DND-41 (cell line): ENCODE results near the gene MYRIP.

Source experiments
- ATAC-seq: fragments of 200-7000 bp; cut with Tn5 transposase; 3 replicates; pipeline ENCODE4 v1.9.1; 2021; ENCODE audit warnings: low read depth; ENCODE audit not compliant: insufficient read depth
- DNase-seq: peaks from one replicate; pipeline ENCODE4 v3.0.0-alpha.2; 2020
- H2AFZ ChIP-seq: 2 replicates; pipeline ENCODE4 v1.6.0; 2012; ENCODE audit warnings: low read depth, low read length
- H3K27ac ChIP-seq: 2 replicates; pipeline ENCODE4 v1.5.1; 2012; ENCODE audit warnings: low read length, inconsistent platforms
- H3K27me3 ChIP-seq: fragments of 200-600 bp; sonication (generic); 2 replicates; pipeline ENCODE4 v1.6.0; 2012; ENCODE audit warnings: low read length, mild to moderate bottlenecking, inconsistent platforms; ENCODE audit not compliant: insufficient read depth, poor library complexity
- H3K36me3 ChIP-seq: 2 replicates; pipeline ENCODE4 v1.5.1; 2012; ENCODE audit warnings: low read length, inconsistent platforms; ENCODE audit not compliant: insufficient read depth
- H3K4me1 ChIP-seq: 2 replicates; pipeline ENCODE4 v1.5.1; 2012; ENCODE audit warnings: mild to moderate bottlenecking, low read length; ENCODE audit not compliant: insufficient read depth
- H3K4me2 ChIP-seq: 2 replicates; pipeline ENCODE4 v1.6.0; 2012; ENCODE audit warnings: mild to moderate bottlenecking, moderate library complexity, low read length, inconsistent platforms; ENCODE audit not compliant: insufficient read depth
- H3K4me3 ChIP-seq, 2 experiments: fragments of 200-600 bp in 1 of 2; shearing (Covaris generic) in 1 of 2; 2 replicates each; pipeline ENCODE4 v1.5.1; 2012 to 2016; ENCODE audit warnings: inconsistent platforms in 2 of 2, low read length in 2 of 2, mild to moderate bottlenecking in 2 of 2, low read depth in 1 of 2, moderate library complexity in 1 of 2
- H3K79me2 ChIP-seq: 2 replicates; pipeline ENCODE4 v1.6.0; 2012; ENCODE audit warnings: low read length, inconsistent platforms; ENCODE audit not compliant: insufficient read depth
- H3K9ac ChIP-seq: 2 replicates; pipeline ENCODE4 v1.6.0; 2012; ENCODE audit warnings: low read depth, mild to moderate bottlenecking, inconsistent platforms, low read length, moderate library complexity
- H3K9me3 ChIP-seq: 2 replicates; pipeline ENCODE4 v1.5.1; 2012; ENCODE audit warnings: low read length, moderate library complexity, mild to moderate bottlenecking, inconsistent platforms; ENCODE audit not compliant: insufficient read depth, severe bottlenecking
- H4K20me1 ChIP-seq: 2 replicates; pipeline ENCODE4 v1.6.0; 2012; ENCODE audit warnings: low read length; ENCODE audit not compliant: insufficient read depth
- EZH2 ChIP-seq: IDR thresholded peaks from 3 replicates; pipeline ENCODE4 v1.6.1; 2012; ENCODE audit warnings: borderline replicate concordance, low read depth, mild to moderate bottlenecking, moderate library complexity, low read length, inconsistent platforms; ENCODE audit not compliant: severe bottlenecking
- TF ChIP-seq, protein P1 (sequence below): IDR thresholded peaks from 2 replicates; pipeline ENCODE4 v1.5.1; 2012; ENCODE audit warnings: borderline replicate concordance, low read length, moderate library complexity, mild to moderate bottlenecking; ENCODE audit not compliant: poor library complexity, severe bottlenecking; ENCODE audit errors: extremely low read depth

MYRIP gene

GRCh38 chr3:39915027-39915426 is 105.6 kb downstream of the MYRIP start:
- no peak overlapping the region for H2AFZ ChIP-seq
- H3K4me2 ChIP-seq = no peak overlapping the region
- ATAC-seq = no peak
- peaks cover 4% of the 10 kb centered on the region for H3K27me3 ChIP-seq
- H3K36me3 ChIP-seq = no peaks in the 10 kb centered on the region
- DNase-seq = no peak
- H3K4me1 ChIP-seq = no peaks in the 10 kb centered on the region
- H3K79me2 ChIP-seq = no peaks in the 10 kb centered on the region
- TF ChIP-seq, protein P1, sequence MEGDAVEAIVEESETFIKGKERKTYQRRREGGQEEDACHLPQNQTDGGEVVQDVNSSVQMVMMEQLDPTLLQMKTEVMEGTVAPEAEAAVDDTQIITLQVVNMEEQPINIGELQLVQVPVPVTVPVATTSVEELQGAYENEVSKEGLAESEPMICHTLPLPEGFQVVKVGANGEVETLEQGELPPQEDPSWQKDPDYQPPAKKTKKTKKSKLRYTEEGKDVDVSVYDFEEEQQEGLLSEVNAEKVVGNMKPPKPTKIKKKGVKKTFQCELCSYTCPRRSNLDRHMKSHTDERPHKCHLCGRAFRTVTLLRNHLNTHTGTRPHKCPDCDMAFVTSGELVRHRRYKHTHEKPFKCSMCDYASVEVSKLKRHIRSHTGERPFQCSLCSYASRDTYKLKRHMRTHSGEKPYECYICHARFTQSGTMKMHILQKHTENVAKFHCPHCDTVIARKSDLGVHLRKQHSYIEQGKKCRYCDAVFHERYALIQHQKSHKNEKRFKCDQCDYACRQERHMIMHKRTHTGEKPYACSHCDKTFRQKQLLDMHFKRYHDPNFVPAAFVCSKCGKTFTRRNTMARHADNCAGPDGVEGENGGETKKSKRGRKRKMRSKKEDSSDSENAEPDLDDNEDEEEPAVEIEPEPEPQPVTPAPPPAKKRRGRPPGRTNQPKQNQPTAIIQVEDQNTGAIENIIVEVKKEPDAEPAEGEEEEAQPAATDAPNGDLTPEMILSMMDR = no peak
- TF ChIP-seq EZH2 = no peak
- no peaks in the 10 kb centered on the region for H4K20me1 ChIP-seq
- H3K9ac ChIP-seq = no peak overlapping the region
- no peak overlapping the region for H3K4me3 ChIP-seq
- H3K9me3 ChIP-seq = no peaks in the 10 kb centered on the region
- no peak overlapping the region for H3K27ac ChIP-seq

DNA sequence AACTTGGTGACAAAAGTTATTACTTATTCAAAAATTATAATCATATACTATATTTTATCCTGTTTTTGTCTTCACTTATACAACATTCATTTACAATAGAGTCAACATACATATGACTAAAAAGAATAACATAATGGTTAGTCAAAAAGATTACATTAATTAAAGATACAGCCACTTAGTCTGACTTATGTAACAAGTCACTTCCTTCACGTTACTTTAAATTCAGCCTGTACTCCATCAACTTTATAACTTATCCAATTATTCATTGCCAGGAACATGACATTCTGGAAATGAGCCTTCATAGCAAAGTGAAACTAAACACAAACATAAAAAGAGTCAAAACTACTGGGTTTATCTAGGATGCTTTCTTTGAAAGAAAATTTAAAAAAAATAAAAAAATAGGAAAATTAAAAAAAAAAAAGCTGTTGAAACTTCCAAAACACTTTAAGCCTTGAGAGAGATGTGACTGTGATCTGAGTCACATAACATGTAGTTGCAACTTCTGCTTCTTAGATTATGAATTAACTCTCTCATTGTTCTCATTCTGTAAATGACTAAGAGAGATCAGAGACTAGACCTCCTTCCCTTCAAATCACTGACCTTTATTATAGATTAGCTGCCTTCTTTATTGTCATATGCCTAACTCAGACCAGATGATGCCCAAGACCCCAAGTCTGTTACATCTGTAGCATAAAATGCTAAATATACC is 107.8 kb downstream of the MYRIP start:
- H3K27ac ChIP-seq = no peak overlapping the region
- H3K79me2 ChIP-seq = no peaks in the 10 kb centered on the region
- ATAC-seq (no peak), DNase-seq (no peak)
- H3K9me3 ChIP-seq = no peaks in the 10 kb centered on the region
- H3K4me3 ChIP-seq = no peak overlapping the region
- no peak overlapping the region for H3K9ac ChIP-seq
- no peaks in the 10 kb centered on the region for H3K4me1 ChIP-seq
- H3K36me3 ChIP-seq = no peaks in the 10 kb centered on the region
- no peaks in the 10 kb centered on the region for H4K20me1 ChIP-seq
- H3K27me3 ChIP-seq = no peaks in the 10 kb centered on the region
- H3K4me2 ChIP-seq = no peak overlapping the region
- TF ChIP-seq, protein P1 = no peak
- no peak for TF ChIP-seq EZH2
- no peak overlapping the region for H2AFZ ChIP-seq

GRCh38 chr3:39919281-39919680 is 109.9 kb downstream of the MYRIP start:
- Histone ChIP-seq H3K9ac (no peak overlapping the region), H3K9me3 (no peaks in the 10 kb centered on the region), H3K4me3 (no peak overlapping the region), H4K20me1 (no peaks in the 10 kb centered on the region), H3K4me1 (no peaks in the 10 kb centered on the region), H3K27me3 (no peaks in the 10 kb centered on the region), H3K79me2 (no peaks in the 10 kb centered on the region), H3K4me2 (no peak overlapping the region), H2AFZ (no peak overlapping the region), H3K36me3 (no peaks in the 10 kb centered on the region), H3K27ac (no peak overlapping the region)
- ATAC-seq (no peak), DNase-seq (no peak)
- TF ChIP-seq EZH2 = no peak
- TF ChIP-seq, protein P1 = no peak

GRCh38 chr3:39920271-39920670 is 110.9 kb downstream of the MYRIP start:
- ATAC-seq = no peak
- DNase-seq = no peak

More at GRCh38 chr3:39920271-39920670, 110.9 kb downstream of the MYRIP start:
- Histone ChIP-seq H2AFZ (no peak overlapping the region), H3K79me2 (no peaks in the 10 kb centered on the region), H3K36me3 (no peaks in the 10 kb centered on the region), H3K9ac (no peak overlapping the region), H3K9me3 (no peaks in the 10 kb centered on the region), H3K4me3 (no peak overlapping the region), H3K4me2 (no peak overlapping the region), H3K27me3 (no peaks in the 10 kb centered on the region), H4K20me1 (no peaks in the 10 kb centered on the region), H3K4me1 (no peaks in the 10 kb centered on the region), H3K27ac (no peak overlapping the region)
- no peak for TF ChIP-seq EZH2
- TF ChIP-seq, protein P1 = no peak
